ENCODE measurements around the gene CRYBG1. TPM values are rescaled to one million over a fixed set of nuclear protein-coding genes. Genes with fewer than 3 reads are reported as not detected.

Gene CRYBG1
- total and polyA plus RNA-seq, 4 experiments from 2014 or later = 20.5 to 47.1 (median 38.5) TPM

DNA sequence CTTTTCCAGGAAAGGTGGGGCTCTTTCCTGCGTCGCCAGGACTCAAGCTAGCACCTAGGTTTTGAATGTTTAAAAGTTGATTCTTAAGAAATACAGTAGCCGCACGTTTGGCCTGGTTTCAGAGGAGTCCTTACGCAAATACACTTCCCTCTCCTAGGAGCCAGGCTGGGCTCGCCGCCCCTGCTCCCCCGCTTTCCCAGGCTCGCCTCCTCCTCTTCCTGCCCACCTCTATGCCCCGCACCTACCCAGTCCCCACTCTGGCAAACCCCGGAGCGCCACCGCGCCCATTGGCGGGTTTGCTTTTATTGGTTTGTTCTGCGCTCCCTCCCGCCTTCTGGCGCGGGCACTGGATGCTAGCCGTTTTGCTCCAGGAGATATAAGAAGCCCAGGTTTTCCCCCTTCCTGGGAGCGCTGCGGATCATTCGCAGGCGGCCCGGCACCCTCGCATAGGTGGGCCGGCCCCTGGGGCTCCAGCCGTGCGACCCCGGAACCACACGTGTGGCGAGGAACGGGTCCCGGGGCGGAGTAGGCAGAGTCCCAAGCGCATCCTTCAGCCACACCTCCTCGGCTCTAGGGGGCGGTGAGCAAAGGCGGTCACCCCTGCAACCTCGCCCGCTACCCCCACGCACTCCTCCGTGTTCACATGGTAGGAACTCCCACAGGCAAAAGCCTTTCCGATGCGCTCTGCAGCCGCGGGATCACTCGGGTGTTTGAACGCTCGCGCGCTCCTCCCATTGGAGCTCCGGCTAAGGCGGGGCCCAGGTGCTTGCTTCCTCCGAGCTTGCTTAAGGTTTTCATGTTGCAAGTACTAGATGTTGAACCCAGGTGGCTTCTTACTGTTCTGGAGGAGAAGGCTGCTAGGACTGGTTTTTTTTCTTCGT is 149.8 kb downstream of the CRYBG1 start:
- H3K36me3 ChIP-seq (ENCODE audit: insufficient read depth, low read length) = no peaks in the 10 kb centered on the region
- Mint-ChIP-seq H3K4me3 (peak overlapping the region; percentile 93 to 98 (median 95)), H3K4me1 (peaks cover 22 to 54% (median 34%) of the 10 kb centered on the region in 4 donors), H3K36me3 (peaks cover 0 to 17% of the 10 kb centered on the region in 2 donors), H3K9me3 (peaks cover 0 to 2% (median 0%) of the 10 kb centered on the region in 8 donors), H3K27ac (peak overlapping the region; percentile 10 to 92 (median 83)), H3K27me3 (no peaks in the 10 kb centered on the region)
- DNase-seq = peak; percentile 65 to 82 (median 67)
- peaks cover 37% of the 10 kb centered on the region for H3K4me1 ChIP-seq (ENCODE audit: insufficient read depth, low read length)
- intact Hi-C loops (cut with micrococcal nuclease) = loop anchor here (2.0 to 5.0 kb wide), 3 partner anchors 62 to 183 kb away; partner anchors contain the start of genes ATG5, QRSL1 and RTN4IP1
- no peaks in the 10 kb centered on the region for H3K27me3 ChIP-seq (ENCODE audit: insufficient read depth, low read length)
- POLR2A ChIA-PET (ENCODE audit: partially characterized antibody) = interaction anchor here (0.6 to 7.0 kb wide), 9 partner anchors 13 to 62 kb away, joined by 3 to 346 read pairs (median 18); no protein-coding TSS in a partner anchor
- H3K4me3 ChIP-seq (ENCODE audit: low read length in 2 of 2) = peak overlapping the region; percentile 70 to 85
- CTCF ChIA-PET (ENCODE audit: partially characterized antibody) = interaction anchor here (0.8 to 7.0 kb wide), 12 partner anchors 13 to 65 kb away, joined by 3 to 170 read pairs (median 20); no protein-coding TSS in a partner anchor
- no peaks in the 10 kb centered on the region for H3K9me3 ChIP-seq (ENCODE audit: control insufficient read depth in 1 of 2, low read length in 2 of 2)
- no peak overlapping the region for H3K27ac ChIP-seq (ENCODE audit: low read depth, low read length)

GRCh38 chr6:106511288-106512047 is 151.0 kb downstream of the CRYBG1 start:
- POLR2A ChIA-PET (ENCODE audit: partially characterized antibody) = interaction anchor here (0.6 to 7.0 kb wide), 20 partner anchors 11 to 186 kb away, joined by 3 to 346 read pairs (median 8); partner anchors contain the start of gene ATG5
- peaks cover 46% of the 10 kb centered on the region for H3K4me1 ChIP-seq (ENCODE audit: insufficient read depth, low read length)

GRCh38 chr6:106512048-106512967 is 151.8 kb downstream of the CRYBG1 start:
- POLR2A ChIA-PET (ENCODE audit: partially characterized antibody) = interaction anchor here (0.6 to 7.0 kb wide), 20 partner anchors 11 to 541 kb away, joined by 3 to 346 read pairs (median 8); partner anchors contain the start of genes ATG5 and CRYBG1
- H3K9me3 ChIP-seq (ENCODE audit: control insufficient read depth in 1 of 2, low read length in 2 of 2) = no peaks in the 10 kb centered on the region
- H3K27me3 ChIP-seq (ENCODE audit: insufficient read depth, low read length) = no peaks in the 10 kb centered on the region
- Mint-ChIP-seq H3K4me3 (peak overlapping the region; percentile 93 to 96 (median 95)), H3K27me3 (no peaks in the 10 kb centered on the region), H3K4me1 (peaks cover 28 to 69% (median 47%) of the 10 kb centered on the region in 4 donors), H3K27ac (peak overlapping the region; percentile 92 to 98 (median 98)), H3K36me3 (peaks cover 0 to 17% of the 10 kb centered on the region in 2 donors), H3K9me3 (peaks cover 0 to 2% (median 0%) of the 10 kb centered on the region in 8 donors)
- H3K4me1 ChIP-seq (ENCODE audit: insufficient read depth, low read length) = peaks cover 51% of the 10 kb centered on the region
- H3K27ac ChIP-seq (ENCODE audit: low read depth, low read length) = peak overlapping the region; percentile 98
- H3K36me3 ChIP-seq (ENCODE audit: insufficient read depth, low read length) = no peaks in the 10 kb centered on the region
- peak overlapping the region; percentile 70 to 85 for H3K4me3 ChIP-seq (ENCODE audit: low read length in 2 of 2)
- CTCF ChIA-PET (ENCODE audit: partially characterized antibody) = interaction anchor here (0.8 to 7.0 kb wide), 20 partner anchors 10 to 187 kb away, joined by 3 to 170 read pairs (median 10); partner anchors contain the start of gene ATG5
- intact Hi-C loops (cut with micrococcal nuclease) = loop anchor here (1.0 to 5.0 kb wide), 6 partner anchors 8 to 520 kb away; partner anchors contain the start of gene ATG5
- DNase-seq = peak; percentile 77 to 84 (median 80)

More at GRCh38 chr6:106511288-106512047, 151.0 kb downstream of the CRYBG1 start:
- Histone ChIP-seq H3K27me3 (ENCODE audit: insufficient read depth, low read length) (no peaks in the 10 kb centered on the region), H3K4me3 (ENCODE audit: low read length in 2 of 2) (peak overlapping the region; percentile 70 to 85), H3K9me3 (ENCODE audit: control insufficient read depth in 1 of 2, low read length in 2 of 2) (no peaks in the 10 kb centered on the region), H3K27ac (ENCODE audit: low read depth, low read length) (peak overlapping the region; percentile 98), H3K36me3 (ENCODE audit: insufficient read depth, low read length) (no peaks in the 10 kb centered on the region)
- Mint-ChIP-seq H3K27ac (peak overlapping the region; percentile 66 to 96 (median 92)), H3K9me3 (peaks cover 0 to 2% (median 0%) of the 10 kb centered on the region in 8 donors), H3K27me3 (no peaks in the 10 kb centered on the region), H3K36me3 (peaks cover 0 to 17% of the 10 kb centered on the region in 2 donors), H3K4me1 (peaks cover 24 to 63% (median 42%) of the 10 kb centered on the region in 4 donors), H3K4me3 (peak overlapping the region; percentile 93 to 98 (median 95))
- peak in 3 of 5 donors; percentile 27 to 58 (median 35) for DNase-seq
- CTCF ChIA-PET (ENCODE audit: partially characterized antibody) = interaction anchor here (0.8 to 7.0 kb wide), 18 partner anchors 9 to 67 kb away, joined by 3 to 170 read pairs (median 12); no protein-coding TSS in a partner anchor
- intact Hi-C loops (cut with micrococcal nuclease) = loop anchor here (1.0 to 5.0 kb wide), 8 partner anchors 9 to 519 kb away; partner anchors contain the start of genes ATG5, QRSL1 and RTN4IP1

DNA sequence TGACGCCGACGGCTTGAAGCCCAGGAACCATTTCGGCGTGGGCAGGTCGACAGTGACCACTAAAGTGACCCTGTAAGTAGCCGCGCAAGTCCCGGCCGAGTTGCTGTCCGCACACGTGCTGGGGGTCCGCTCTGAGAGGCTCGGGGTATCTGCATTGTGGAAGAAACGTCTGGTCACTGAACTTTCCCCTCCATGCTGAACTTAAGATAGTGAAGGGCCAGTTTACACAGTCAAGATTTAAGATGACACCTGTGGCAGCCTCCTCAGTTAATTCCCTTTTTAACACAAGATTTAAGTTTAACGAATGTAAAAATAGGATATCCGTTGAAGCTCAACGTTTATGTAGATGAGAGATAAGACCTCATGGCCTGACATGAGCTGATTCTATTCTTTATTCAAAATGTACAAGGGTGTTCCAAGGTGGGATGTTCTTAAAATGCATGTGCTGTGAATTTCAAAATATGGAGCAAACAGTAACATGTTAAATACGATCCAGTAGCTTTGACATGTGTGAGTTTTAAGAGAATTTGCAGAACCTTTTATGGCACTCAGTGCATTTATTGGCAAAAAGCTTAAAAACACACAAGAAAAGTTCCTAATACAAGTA is 152.6 kb downstream of the CRYBG1 start:
- H3K4me3 Mint-ChIP-seq = peak overlapping the region; percentile 93 to 96 (median 95)
- peak overlapping the region; percentile 92 to 98 (median 98) for H3K27ac Mint-ChIP-seq
- no peaks in the 10 kb centered on the region for H3K27me3 ChIP-seq (ENCODE audit: insufficient read depth, low read length)
- H3K36me3 ChIP-seq (ENCODE audit: insufficient read depth, low read length) = no peaks in the 10 kb centered on the region
- peak in 1 of 5 donors; percentile 17 for DNase-seq
- H3K9me3 Mint-ChIP-seq = peaks cover 0 to 2% (median 0%) of the 10 kb centered on the region in 8 donors
- intact Hi-C loops (cut with micrococcal nuclease) = loop anchor here (1.0 to 5.0 kb wide), 6 partner anchors 7 to 520 kb away; partner anchors contain the start of gene ATG5
- peak overlapping the region; percentile 98 for H3K27ac ChIP-seq (ENCODE audit: low read depth, low read length)
- H3K4me1 ChIP-seq (ENCODE audit: insufficient read depth, low read length) = peaks cover 59% of the 10 kb centered on the region
- H3K36me3 Mint-ChIP-seq = peaks cover 0 to 17% of the 10 kb centered on the region in 2 donors
- H3K9me3 ChIP-seq (ENCODE audit: control insufficient read depth in 1 of 2, low read length in 2 of 2) = no peaks in the 10 kb centered on the region
- peaks cover 32 to 75% (median 52%) of the 10 kb centered on the region in 4 donors for H3K4me1 Mint-ChIP-seq
- ChIA-PET CTCF (ENCODE audit: partially characterized antibody) (interaction anchor here (0.8 to 7.0 kb wide), 15 partner anchors 10 to 188 kb away, joined by 3 to 170 read pairs (median 15); partner anchors contain the start of gene ATG5), POLR2A (ENCODE audit: partially characterized antibody) (interaction anchor here (0.6 to 7.0 kb wide), 18 partner anchors 10 to 541 kb away, joined by 3 to 346 read pairs (median 10); partner anchors contain the start of genes ATG5 and CRYBG1)
- H3K4me3 ChIP-seq (ENCODE audit: low read length in 2 of 2) = peak overlapping the region; percentile 70 to 85
- no peaks in the 10 kb centered on the region for H3K27me3 Mint-ChIP-seq

DNA sequence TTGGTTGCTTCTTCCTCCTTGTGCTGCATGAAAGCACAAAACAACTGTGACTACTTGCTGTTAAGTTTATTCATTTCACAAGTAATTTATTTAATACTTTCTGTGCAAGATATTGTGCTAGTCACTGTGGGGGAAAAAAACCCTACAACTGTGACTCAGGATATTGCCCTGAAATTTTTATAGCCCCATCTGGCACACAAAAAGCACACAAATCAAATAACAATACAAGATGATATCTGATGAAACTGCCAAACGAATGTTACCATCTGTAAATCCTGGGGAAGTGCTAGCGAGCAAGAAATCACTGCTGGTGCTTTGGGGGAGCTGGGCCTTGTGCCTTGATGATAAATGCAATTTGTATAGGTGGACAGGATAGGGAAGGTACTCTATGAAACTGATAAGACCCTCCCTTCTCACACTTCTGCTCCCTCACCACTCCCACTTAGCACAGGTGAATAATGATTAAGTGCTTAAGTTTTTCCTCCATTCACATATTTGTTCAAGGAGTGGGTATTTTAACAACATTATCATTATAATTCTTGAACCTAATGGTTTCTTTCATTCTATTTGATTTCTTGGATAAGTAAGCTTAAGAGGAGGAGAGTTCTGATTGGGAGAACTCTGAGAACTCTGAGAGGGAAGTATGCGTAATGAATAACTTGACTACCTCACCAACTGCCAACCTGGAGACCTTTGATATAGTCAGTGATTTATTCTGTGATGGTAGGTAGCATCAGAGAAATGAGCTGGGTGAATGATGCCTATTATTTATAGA is 153.5 kb downstream of the CRYBG1 start:
- Mint-ChIP-seq H3K9me3 (no peaks in the 10 kb centered on the region), H3K4me1 (peaks cover 37 to 73% (median 58%) of the 10 kb centered on the region in 4 donors), H3K4me3 (peak overlapping the region; percentile 93 to 96 (median 95)), H3K27ac (peak overlapping the region; percentile 92 to 98 (median 98)), H3K27me3 (no peaks in the 10 kb centered on the region), H3K36me3 (peaks cover 0 to 17% of the 10 kb centered on the region in 2 donors)
- Histone ChIP-seq H3K27ac (ENCODE audit: low read depth, low read length) (peak overlapping the region; percentile 98), H3K9me3 (ENCODE audit: control insufficient read depth in 1 of 2, low read length in 2 of 2) (no peaks in the 10 kb centered on the region), H3K4me3 (ENCODE audit: low read length in 2 of 2) (peak overlapping the region; percentile 8 to 85), H3K36me3 (ENCODE audit: insufficient read depth, low read length) (no peaks in the 10 kb centered on the region), H3K4me1 (ENCODE audit: insufficient read depth, low read length) (peaks cover 68% of the 10 kb centered on the region), H3K27me3 (ENCODE audit: insufficient read depth, low read length) (no peaks in the 10 kb centered on the region)
- DNase-seq = peak in 2 of 5 donors; percentile 19 to 43
- intact Hi-C loops (cut with micrococcal nuclease) = loop anchor here (2.0 to 5.0 kb wide), 2 partner anchors 187 to 521 kb away; partner anchors contain the start of gene ATG5
- ChIA-PET CTCF (ENCODE audit: partially characterized antibody) (interaction anchor here (2.0 to 7.0 kb wide), 8 partner anchors 9 to 69 kb away, joined by 15 to 170 read pairs (median 56); no protein-coding TSS in a partner anchor), POLR2A (ENCODE audit: partially characterized antibody) (interaction anchor here (0.7 to 7.0 kb wide), 11 partner anchors 9 to 153 kb away, joined by 3 to 346 read pairs (median 19); partner anchors contain the start of gene CRYBG1)

Data from CD4-positive, alpha-beta memory T cell (primary cell).